ENCODE measurements around the gene ARL15.

ARL15 gene

DNA sequence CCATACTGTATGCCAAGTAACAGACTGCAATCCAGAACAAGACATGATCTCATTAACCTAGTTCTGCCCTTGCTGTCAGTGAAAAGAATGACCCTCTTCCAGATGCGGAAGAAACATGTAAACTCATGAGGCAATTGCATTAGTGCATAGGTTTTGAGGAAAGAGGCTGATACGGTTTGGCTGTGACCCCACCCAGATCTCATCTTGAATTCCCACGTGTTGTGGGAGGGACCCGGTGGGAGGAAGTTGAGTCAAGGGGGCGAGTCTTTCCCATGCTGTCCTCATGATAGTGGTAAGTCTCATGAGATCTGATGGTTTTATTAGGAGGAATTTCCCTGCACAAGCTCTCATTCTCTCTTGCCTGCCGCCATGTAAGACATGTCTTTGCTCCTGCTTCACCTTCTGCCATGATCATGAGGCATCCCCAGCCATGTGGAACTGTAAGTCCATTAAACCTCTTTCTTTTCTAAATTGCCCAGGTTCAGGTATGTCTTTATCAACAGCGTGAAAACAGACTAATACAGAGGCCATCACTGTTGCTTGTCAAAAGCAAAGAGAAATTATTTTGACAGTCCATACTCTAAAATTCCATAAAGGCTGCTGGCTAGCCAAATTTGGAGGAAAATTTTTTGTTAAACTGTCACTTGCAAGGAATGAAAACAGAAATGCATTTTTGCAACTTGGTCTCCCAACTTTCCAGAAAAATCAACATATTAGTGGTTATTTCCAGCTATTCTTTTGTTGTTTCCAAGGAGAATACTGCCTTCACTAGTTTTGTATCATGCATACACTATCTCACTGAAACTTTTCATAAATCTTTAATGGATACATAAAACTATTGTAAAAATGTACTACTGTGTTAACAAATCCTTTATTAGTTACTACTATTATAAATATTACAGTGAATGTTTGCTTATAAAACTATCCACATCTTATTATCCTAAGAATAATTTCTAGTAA, 3.2 kb upstream of the ARL15 start:
- no peaks in the 10 kb centered on the region for H3K27me3 ChIP-seq (ENCODE audit: control insufficient read depth in 2 of 2, insufficient read depth in 2 of 2, low read length in 2 of 2)
- H3K9ac ChIP-seq (ENCODE audit: low read depth in 1 of 2, low read length in 2 of 2): no peak overlapping the region
- no peak overlapping the region for H3K4me3 ChIP-seq (ENCODE audit: low read length in 2 of 2)
- H3K4me1 ChIP-seq (ENCODE audit: control insufficient read depth in 2 of 2, insufficient read depth in 2 of 2, low read length in 2 of 2): peaks cover 0 to 8% of the 10 kb centered on the region in 2 donors
- H3K36me3 ChIP-seq (ENCODE audit: control insufficient read depth in 2 of 2, insufficient read depth in 2 of 2, low read length in 2 of 2): no peaks in the 10 kb centered on the region
- no peaks in the 10 kb centered on the region for H3K9me3 ChIP-seq (ENCODE audit: control insufficient read depth in 2 of 2, low read length in 2 of 2)
- H3K27ac ChIP-seq (ENCODE audit: low read depth in 2 of 2, low read length in 2 of 2): no peak overlapping the region

DNA sequence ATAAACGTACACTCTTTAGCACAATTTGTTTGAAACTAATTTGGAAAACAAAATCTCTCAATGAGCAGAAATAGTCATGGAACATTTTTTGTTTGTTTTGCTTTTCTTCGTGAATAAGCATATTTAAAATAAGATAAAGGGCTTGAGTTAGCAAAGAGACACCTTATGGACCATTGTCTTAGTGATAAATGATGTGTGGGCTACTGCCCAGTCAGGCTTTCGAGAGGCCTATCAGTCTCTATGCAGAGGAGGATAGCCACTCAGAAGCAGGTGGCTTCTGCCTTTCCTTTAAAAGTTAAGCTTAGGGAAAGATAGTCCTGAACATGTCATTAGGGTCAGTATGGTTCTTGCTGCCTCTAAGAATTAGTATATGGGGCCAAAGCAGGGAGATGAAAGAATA, 2.1 kb upstream of the ARL15 start:
- Histone ChIP-seq H3K27ac (ENCODE audit: low read depth in 2 of 2, low read length in 2 of 2) (no peak overlapping the region), H3K4me3 (ENCODE audit: low read length in 2 of 2) (no peak overlapping the region), H3K9me3 (ENCODE audit: control insufficient read depth in 2 of 2, low read length in 2 of 2) (no peaks in the 10 kb centered on the region), H3K4me1 (ENCODE audit: control insufficient read depth in 2 of 2, insufficient read depth in 2 of 2, low read length in 2 of 2) (peaks cover 0 to 11% of the 10 kb centered on the region in 2 donors), H3K36me3 (ENCODE audit: control insufficient read depth in 2 of 2, insufficient read depth in 2 of 2, low read length in 2 of 2) (no peaks in the 10 kb centered on the region), H3K9ac (ENCODE audit: low read depth in 1 of 2, low read length in 2 of 2) (no peak overlapping the region), H3K27me3 (ENCODE audit: control insufficient read depth in 2 of 2, insufficient read depth in 2 of 2, low read length in 2 of 2) (no peaks in the 10 kb centered on the region)

DNA sequence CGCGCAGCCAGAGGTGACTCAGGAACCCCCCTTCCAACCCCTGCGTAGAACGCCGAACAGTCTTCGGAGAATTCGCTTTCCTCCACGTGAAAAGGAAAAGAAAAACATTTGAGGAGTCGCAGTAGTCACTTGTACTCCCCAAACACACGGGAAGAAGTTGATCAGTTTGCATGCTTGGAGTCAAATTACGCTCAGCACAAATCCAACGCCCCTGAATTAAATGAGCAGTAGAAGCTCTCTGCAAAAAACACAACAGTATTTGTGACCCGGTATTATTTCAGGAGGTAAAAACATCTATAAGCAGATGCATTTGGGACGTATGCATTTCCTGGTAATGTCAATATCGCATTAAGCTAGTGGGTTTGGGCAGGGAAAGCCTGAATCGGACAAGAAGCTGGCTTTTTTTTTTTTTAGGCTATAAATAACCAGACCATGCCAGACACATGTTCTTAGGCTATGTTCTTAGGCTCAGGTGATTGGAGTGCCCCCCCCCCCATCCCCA, 854 bp upstream of the ARL15 start:
- Histone ChIP-seq H3K9me3 (ENCODE audit: control insufficient read depth in 2 of 2, low read length in 2 of 2) (no peaks in the 10 kb centered on the region), H3K27ac (ENCODE audit: low read depth in 2 of 2, low read length in 2 of 2) (peak overlapping the region; percentile 89 to 91), H3K9ac (ENCODE audit: low read depth in 1 of 2, low read length in 2 of 2) (peak overlapping the region; percentile 89 to 94), H3K36me3 (ENCODE audit: control insufficient read depth in 2 of 2, insufficient read depth in 2 of 2, low read length in 2 of 2) (no peaks in the 10 kb centered on the region), H3K4me1 (ENCODE audit: control insufficient read depth in 2 of 2, insufficient read depth in 2 of 2, low read length in 2 of 2) (peaks cover 3 to 16% of the 10 kb centered on the region in 2 donors), H3K4me3 (ENCODE audit: low read length in 2 of 2) (peak overlapping the region; percentile 93 to 95), H3K27me3 (ENCODE audit: control insufficient read depth in 2 of 2, insufficient read depth in 2 of 2, low read length in 2 of 2) (no peaks in the 10 kb centered on the region)

DNA sequence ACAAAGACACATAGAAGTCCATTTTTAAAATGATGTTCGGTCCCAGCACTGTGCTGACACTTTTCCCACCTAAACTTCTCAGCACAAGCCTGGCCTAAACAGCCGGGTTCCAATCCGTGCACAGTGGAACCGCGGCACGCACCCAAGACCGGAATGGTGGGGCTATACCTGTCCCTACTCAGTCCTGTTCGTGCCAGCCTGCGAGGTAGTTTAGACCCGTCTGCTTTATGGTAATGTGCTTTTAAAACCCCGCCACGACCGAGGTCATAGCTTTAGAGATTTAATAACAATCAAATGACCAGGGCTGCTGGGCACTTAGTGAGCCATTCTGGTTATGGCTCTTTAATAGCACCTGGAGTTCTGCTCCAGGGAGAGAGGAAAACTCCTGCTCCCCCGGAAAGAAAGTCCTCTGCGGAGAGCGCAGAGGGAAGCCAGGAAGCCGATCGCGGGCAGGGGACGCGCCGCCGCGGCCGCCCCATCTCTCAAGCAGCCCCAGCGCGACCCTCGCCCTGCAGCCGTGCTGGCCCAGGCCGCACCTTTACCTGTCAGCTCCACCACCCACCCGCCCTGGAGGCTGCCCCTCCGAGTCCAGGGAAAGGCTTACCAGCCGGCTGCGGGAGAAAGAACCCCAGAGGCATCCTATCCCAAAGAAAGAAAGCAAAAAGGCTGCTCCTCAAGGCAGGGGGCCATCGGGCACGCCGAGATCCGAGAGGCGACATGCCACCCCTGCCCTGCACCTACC, 511 bp downstream of the ARL15 start:
- peak overlapping the region; percentile 89 to 91 for H3K27ac ChIP-seq (ENCODE audit: low read depth in 2 of 2, low read length in 2 of 2)
- peak overlapping the region; percentile 91 for H3K9ac ChIP-seq (ENCODE audit: low read depth in 1 of 2, low read length in 2 of 2)
- H3K4me1 ChIP-seq (ENCODE audit: control insufficient read depth in 2 of 2, insufficient read depth in 2 of 2, low read length in 2 of 2): peaks cover 3 to 16% of the 10 kb centered on the region in 2 donors
- no peaks in the 10 kb centered on the region for H3K9me3 ChIP-seq (ENCODE audit: control insufficient read depth in 2 of 2, low read length in 2 of 2)
- peak overlapping the region; percentile 93 to 95 for H3K4me3 ChIP-seq (ENCODE audit: low read length in 2 of 2)
- H3K27me3 ChIP-seq (ENCODE audit: control insufficient read depth in 2 of 2, insufficient read depth in 2 of 2, low read length in 2 of 2): no peaks in the 10 kb centered on the region
- H3K36me3 ChIP-seq (ENCODE audit: control insufficient read depth in 2 of 2, insufficient read depth in 2 of 2, low read length in 2 of 2): no peaks in the 10 kb centered on the region

DNA sequence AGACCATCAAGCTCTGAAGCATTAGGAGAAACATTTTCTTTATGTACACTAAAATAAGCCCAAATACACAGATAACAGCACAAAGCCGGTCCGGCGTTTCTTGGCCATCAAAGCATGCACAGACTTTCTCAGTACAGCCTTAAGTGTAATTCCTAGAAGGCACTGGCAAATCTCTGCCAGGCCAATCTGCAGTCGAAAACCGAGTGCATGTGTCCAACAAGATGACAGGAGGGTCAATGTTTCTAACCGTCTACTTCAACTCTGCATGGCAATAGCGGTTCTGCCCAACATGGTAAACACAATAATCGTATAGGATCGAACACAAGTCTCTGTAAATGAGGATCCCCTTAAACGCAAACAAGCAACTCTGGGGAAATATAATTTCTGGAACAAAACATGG, 1.1 kb downstream of the ARL15 start:
- Histone ChIP-seq H3K27me3 (ENCODE audit: control insufficient read depth in 2 of 2, insufficient read depth in 2 of 2, low read length in 2 of 2) (no peaks in the 10 kb centered on the region), H3K9me3 (ENCODE audit: control insufficient read depth in 2 of 2, low read length in 2 of 2) (no peaks in the 10 kb centered on the region), H3K4me1 (ENCODE audit: control insufficient read depth in 2 of 2, insufficient read depth in 2 of 2, low read length in 2 of 2) (peaks cover 3 to 16% of the 10 kb centered on the region in 2 donors), H3K27ac (ENCODE audit: low read depth in 2 of 2, low read length in 2 of 2) (peak overlapping the region; percentile 89 to 91), H3K9ac (ENCODE audit: low read depth in 1 of 2, low read length in 2 of 2) (peak overlapping the region; percentile 91), H3K4me3 (ENCODE audit: low read length in 2 of 2) (peak overlapping the region; percentile 93 to 95), H3K36me3 (ENCODE audit: control insufficient read depth in 2 of 2, insufficient read depth in 2 of 2, low read length in 2 of 2) (no peaks in the 10 kb centered on the region)

DNA sequence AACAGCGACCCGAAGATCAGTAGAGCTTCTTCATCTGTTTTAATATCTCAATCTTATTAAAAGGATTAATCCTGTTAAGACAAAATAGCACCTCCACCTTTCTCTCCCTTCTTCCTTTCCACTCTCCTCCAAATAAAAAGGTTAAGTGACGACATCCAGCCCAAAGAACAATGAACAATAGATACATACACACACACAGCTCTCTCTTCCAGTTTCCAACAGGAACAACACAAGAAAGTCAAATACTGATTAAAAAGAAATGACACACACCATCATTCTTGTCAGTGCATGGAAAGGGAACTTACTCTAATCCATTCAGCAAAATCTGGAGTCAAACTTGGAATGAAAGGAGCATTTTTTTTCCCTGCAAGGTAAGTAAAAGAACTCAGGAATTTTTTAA, 2.8 kb downstream of the ARL15 start:
- H3K27ac ChIP-seq (ENCODE audit: low read depth in 2 of 2, low read length in 2 of 2): no peak overlapping the region
- H3K36me3 ChIP-seq (ENCODE audit: control insufficient read depth in 2 of 2, insufficient read depth in 2 of 2, low read length in 2 of 2): no peaks in the 10 kb centered on the region
- H3K9ac ChIP-seq (ENCODE audit: low read depth in 1 of 2, low read length in 2 of 2): no peak overlapping the region
- no peaks in the 10 kb centered on the region for H3K9me3 ChIP-seq (ENCODE audit: control insufficient read depth in 2 of 2, low read length in 2 of 2)
- no peak overlapping the region for H3K4me3 ChIP-seq (ENCODE audit: low read length in 2 of 2)
- peaks cover 3 to 16% of the 10 kb centered on the region in 2 donors for H3K4me1 ChIP-seq (ENCODE audit: control insufficient read depth in 2 of 2, insufficient read depth in 2 of 2, low read length in 2 of 2)
- no peaks in the 10 kb centered on the region for H3K27me3 ChIP-seq (ENCODE audit: control insufficient read depth in 2 of 2, insufficient read depth in 2 of 2, low read length in 2 of 2)

DNA sequence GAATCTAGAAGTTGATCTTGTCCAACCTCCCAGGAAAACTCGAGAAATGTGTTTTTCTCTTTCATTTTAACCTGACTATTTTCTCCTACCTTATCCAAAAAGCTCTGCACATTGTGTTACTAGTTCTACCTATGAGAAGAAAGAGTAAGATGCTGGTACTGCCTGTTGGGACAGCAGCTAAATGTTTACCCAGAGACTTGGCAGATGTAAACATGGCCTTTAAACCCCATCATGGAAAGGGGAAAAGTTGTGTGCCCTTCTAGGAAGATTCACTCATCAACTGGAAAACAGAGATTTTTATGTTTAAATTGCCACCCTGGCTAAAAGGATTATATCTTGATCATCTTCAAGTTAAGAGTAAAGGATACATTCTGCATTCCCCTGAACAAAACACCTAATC, 3.5 kb downstream of the ARL15 start:
- Histone ChIP-seq H3K4me1 (ENCODE audit: control insufficient read depth in 2 of 2, insufficient read depth in 2 of 2, low read length in 2 of 2) (peaks cover 3 to 16% of the 10 kb centered on the region in 2 donors), H3K36me3 (ENCODE audit: control insufficient read depth in 2 of 2, insufficient read depth in 2 of 2, low read length in 2 of 2) (no peaks in the 10 kb centered on the region), H3K9me3 (ENCODE audit: control insufficient read depth in 2 of 2, low read length in 2 of 2) (no peaks in the 10 kb centered on the region), H3K9ac (ENCODE audit: low read depth in 1 of 2, low read length in 2 of 2) (no peak overlapping the region), H3K27ac (ENCODE audit: low read depth in 2 of 2, low read length in 2 of 2) (no peak overlapping the region), H3K4me3 (ENCODE audit: low read length in 2 of 2) (no peak overlapping the region), H3K27me3 (ENCODE audit: control insufficient read depth in 2 of 2, insufficient read depth in 2 of 2, low read length in 2 of 2) (no peaks in the 10 kb centered on the region)

DNA sequence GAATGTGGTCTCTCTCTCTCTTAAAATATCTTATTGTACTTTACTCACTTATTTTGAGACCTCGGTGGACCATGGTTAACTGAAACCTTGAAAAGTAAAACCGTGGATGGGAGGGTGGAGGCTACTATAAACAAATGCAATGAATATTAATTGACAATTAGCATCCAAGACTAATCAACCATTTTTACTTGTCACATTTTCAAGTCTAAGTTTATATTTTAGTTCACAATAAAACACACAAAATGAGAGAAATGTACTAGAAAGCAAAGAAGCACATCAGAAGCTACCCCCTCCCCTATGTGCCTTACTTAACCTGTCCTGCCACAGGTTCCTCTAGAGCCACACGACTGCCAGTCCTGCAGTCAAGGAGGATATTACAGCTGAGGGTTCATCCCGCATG, 4.6 kb downstream of the ARL15 start:
- Histone ChIP-seq H3K9ac (ENCODE audit: low read depth in 1 of 2, low read length in 2 of 2) (no peak overlapping the region), H3K9me3 (ENCODE audit: control insufficient read depth in 2 of 2, low read length in 2 of 2) (no peaks in the 10 kb centered on the region), H3K27ac (ENCODE audit: low read depth in 2 of 2, low read length in 2 of 2) (no peak overlapping the region), H3K27me3 (ENCODE audit: control insufficient read depth in 2 of 2, insufficient read depth in 2 of 2, low read length in 2 of 2) (no peaks in the 10 kb centered on the region), H3K4me1 (ENCODE audit: control insufficient read depth in 2 of 2, insufficient read depth in 2 of 2, low read length in 2 of 2) (peaks cover 3 to 16% of the 10 kb centered on the region in 2 donors), H3K4me3 (ENCODE audit: low read length in 2 of 2) (no peak overlapping the region), H3K36me3 (ENCODE audit: control insufficient read depth in 2 of 2, insufficient read depth in 2 of 2, low read length in 2 of 2) (no peaks in the 10 kb centered on the region)

DNA sequence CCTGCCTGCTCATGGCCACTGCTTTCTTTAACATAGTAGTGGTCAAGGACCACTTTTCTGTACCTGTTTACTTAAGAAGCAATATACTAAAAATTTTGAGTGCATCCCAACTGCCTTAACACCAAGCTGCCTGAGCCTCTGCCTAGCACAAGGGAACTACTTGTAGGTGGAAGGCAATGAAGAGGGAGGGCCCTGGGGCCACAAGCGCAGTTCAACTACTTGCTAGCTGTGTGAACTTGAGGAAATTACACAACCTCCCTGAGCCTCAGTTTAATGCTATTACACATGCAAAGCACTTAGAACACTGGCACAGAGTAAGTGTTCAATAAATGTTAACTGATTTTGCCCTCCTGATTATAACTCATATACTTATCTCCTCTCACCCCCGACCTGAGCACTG, 6.3 kb downstream of the ARL15 start:
- peaks cover 3 to 11% of the 10 kb centered on the region in 2 donors for H3K4me1 ChIP-seq (ENCODE audit: control insufficient read depth in 2 of 2, insufficient read depth in 2 of 2, low read length in 2 of 2)
- no peak overlapping the region for H3K9ac ChIP-seq (ENCODE audit: low read depth in 1 of 2, low read length in 2 of 2)
- H3K27ac ChIP-seq (ENCODE audit: low read depth in 2 of 2, low read length in 2 of 2): no peak overlapping the region
- no peak overlapping the region for H3K4me3 ChIP-seq (ENCODE audit: low read length in 2 of 2)
- no peaks in the 10 kb centered on the region for H3K9me3 ChIP-seq (ENCODE audit: control insufficient read depth in 2 of 2, low read length in 2 of 2)
- no peaks in the 10 kb centered on the region for H3K36me3 ChIP-seq (ENCODE audit: control insufficient read depth in 2 of 2, insufficient read depth in 2 of 2, low read length in 2 of 2)
- H3K27me3 ChIP-seq (ENCODE audit: control insufficient read depth in 2 of 2, insufficient read depth in 2 of 2, low read length in 2 of 2): no peaks in the 10 kb centered on the region

DNA sequence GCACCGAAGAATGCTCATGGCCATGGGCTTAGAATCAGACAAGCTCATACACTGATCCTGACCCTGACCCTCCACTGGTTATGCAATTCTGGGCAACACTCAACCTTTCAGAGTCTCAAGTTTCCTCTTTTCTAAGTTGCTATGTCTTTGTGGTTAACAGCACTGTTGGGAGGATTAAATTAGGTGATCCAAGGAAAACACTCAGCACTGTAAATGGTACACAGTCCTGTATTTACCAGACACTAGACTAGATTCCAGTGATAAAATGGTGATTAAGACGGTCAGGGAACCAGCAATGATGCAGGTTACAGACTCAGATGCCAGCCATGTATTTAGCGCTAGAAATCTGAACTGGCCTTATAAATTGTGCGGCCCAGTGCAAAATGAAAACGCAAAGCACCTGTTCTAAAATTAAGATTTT, 8.1 kb downstream of the ARL15 start:
- Histone ChIP-seq H3K27me3 (ENCODE audit: control insufficient read depth in 2 of 2, insufficient read depth in 2 of 2, low read length in 2 of 2) (no peaks in the 10 kb centered on the region), H3K9me3 (ENCODE audit: control insufficient read depth in 2 of 2, low read length in 2 of 2) (no peaks in the 10 kb centered on the region), H3K4me1 (ENCODE audit: control insufficient read depth in 2 of 2, insufficient read depth in 2 of 2, low read length in 2 of 2) (peaks cover 5 to 8% of the 10 kb centered on the region in 2 donors), H3K36me3 (ENCODE audit: control insufficient read depth in 2 of 2, insufficient read depth in 2 of 2, low read length in 2 of 2) (no peaks in the 10 kb centered on the region), H3K27ac (ENCODE audit: low read depth in 2 of 2, low read length in 2 of 2) (no peak overlapping the region), H3K9ac (ENCODE audit: low read depth in 1 of 2, low read length in 2 of 2) (no peak overlapping the region), H3K4me3 (ENCODE audit: low read length in 2 of 2) (no peak overlapping the region)
